Measurements from ENCODE around the gene MTR. TPM values are rescaled to one million over a fixed set of nuclear protein-coding genes. Genes with fewer than 3 reads are reported as not detected.

Gene MTR
- total RNA-seq, 1 experiment from 2014 or later, result 14.2 TPM

DNA sequence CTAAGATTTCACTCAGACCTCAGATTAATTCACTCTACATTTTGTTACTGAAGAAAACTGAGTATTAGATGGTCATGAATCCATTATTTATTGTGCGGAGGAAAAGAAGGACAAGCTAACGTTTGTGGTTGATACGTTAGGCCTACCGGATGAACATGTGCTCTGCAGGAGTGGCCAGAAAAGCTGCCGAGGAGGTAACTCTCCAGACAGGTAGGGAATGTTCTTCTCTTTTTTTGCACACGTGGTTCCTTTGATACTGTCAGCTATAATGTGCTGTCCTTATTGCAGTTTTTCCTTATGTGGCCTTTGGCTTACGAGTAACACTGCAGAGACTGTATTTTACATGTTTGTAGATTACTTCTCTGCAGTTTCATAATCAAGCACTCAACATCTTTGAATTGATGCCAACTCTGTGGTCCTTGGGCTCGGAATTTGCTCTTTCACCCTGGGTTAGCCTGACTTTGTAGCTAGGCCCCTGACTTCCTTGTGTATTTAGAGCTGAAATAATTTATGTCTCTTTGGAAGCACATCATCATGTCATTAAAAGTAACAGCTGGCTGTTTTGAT, 13.6 kb downstream of the MTR start:
- CTCF ChIA-PET, result no interaction called here
- no peaks in the 10 kb centered on the region for H4K20me1 ChIP-seq (ENCODE audit: low read length)
- ATAC-seq, result no peak

DNA sequence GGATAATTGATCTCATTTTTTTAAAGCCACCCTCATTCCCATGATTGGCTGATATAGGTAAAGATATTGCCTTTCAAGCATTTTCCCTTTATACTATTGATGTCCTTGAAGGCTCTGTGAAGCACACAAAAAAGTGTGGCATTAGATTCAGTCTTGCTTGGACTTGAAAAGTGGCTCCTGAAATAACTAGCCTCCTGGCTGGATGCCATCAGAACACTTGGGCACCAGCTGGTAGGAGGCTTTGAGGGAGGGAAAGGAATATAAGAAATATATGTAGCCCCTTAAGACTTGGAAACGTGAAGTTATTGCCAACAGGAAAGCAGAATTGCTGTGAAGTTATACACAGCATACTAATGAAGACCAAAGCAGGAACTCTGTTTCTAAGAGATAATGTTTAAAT, 14.1 kb downstream of the MTR start:
- peaks cover 11% of the 10 kb centered on the region for H3K36me3 ChIP-seq (ENCODE audit: low read depth, low read length)
- ChIA-PET POLR2A (ENCODE audit: unreplicated experiment) (no interaction called here), CTCF (no interaction called here)
- H3K9me2 ChIP-seq (replicated peaks; ENCODE audit: low read length), result no peaks in the 10 kb centered on the region
- no peaks in the 10 kb centered on the region for H3K79me2 ChIP-seq (ENCODE audit: low read length)
- intact Hi-C loops (cut with micrococcal nuclease), result no loop called here
- H3K4me1 ChIP-seq (ENCODE audit: insufficient read depth, low read length), result no peaks in the 10 kb centered on the region
- no peak overlapping the region for H3K27ac ChIP-seq (ENCODE audit: low read length)
- TF ChIP-seq EZH2 (IDR thresholded peaks at IDR 0.05; ENCODE audit: low read length, unreplicated experiment), result no peak
- TF ChIP-seq, protein P1, sequence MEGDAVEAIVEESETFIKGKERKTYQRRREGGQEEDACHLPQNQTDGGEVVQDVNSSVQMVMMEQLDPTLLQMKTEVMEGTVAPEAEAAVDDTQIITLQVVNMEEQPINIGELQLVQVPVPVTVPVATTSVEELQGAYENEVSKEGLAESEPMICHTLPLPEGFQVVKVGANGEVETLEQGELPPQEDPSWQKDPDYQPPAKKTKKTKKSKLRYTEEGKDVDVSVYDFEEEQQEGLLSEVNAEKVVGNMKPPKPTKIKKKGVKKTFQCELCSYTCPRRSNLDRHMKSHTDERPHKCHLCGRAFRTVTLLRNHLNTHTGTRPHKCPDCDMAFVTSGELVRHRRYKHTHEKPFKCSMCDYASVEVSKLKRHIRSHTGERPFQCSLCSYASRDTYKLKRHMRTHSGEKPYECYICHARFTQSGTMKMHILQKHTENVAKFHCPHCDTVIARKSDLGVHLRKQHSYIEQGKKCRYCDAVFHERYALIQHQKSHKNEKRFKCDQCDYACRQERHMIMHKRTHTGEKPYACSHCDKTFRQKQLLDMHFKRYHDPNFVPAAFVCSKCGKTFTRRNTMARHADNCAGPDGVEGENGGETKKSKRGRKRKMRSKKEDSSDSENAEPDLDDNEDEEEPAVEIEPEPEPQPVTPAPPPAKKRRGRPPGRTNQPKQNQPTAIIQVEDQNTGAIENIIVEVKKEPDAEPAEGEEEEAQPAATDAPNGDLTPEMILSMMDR (conservative IDR thresholded peaks at IDR 0.05; ENCODE audit: low read depth, low read length), result no peak
- no peak for TF ChIP-seq EZH2phosphoT487 (IDR thresholded peaks at IDR 0.05; ENCODE audit: borderline replicate concordance, low read length)
- H4K20me1 ChIP-seq (ENCODE audit: low read length), result no peaks in the 10 kb centered on the region
- no peaks in the 10 kb centered on the region for H3K27me3 ChIP-seq (ENCODE audit: low read length)
- DNase-seq, result no peak
- no peak overlapping the region for H3K9ac ChIP-seq (ENCODE audit: low read length)
- no peaks in the 10 kb centered on the region for H3K9me3 ChIP-seq (ENCODE audit: low read length)
- no peak overlapping the region for H3K4me3 ChIP-seq (ENCODE audit: low read length)
- no peak for ATAC-seq
- no TSS peak for BruUV-seq (replicated peaks)
- H2AFZ ChIP-seq (ENCODE audit: low read length), result no peak overlapping the region
- H3F3A ChIP-seq (ENCODE audit: low read length, unreplicated experiment), result no peaks in the 10 kb centered on the region
- H3K4me2 ChIP-seq (ENCODE audit: low read length), result no peak overlapping the region

More for the DNA sequence above, 13.6 kb downstream of the MTR start:
- H3K9ac ChIP-seq (ENCODE audit: low read length), result no peak overlapping the region
- H3K27me3 ChIP-seq (ENCODE audit: low read length), result no peaks in the 10 kb centered on the region
- H2AFZ ChIP-seq (ENCODE audit: low read length), result no peak overlapping the region
- POLR2A ChIA-PET (ENCODE audit: unreplicated experiment), result no interaction called here
- H3K4me3 ChIP-seq (ENCODE audit: low read length), result no peak overlapping the region
- TF ChIP-seq, protein P1 (conservative IDR thresholded peaks at IDR 0.05; ENCODE audit: low read depth, low read length), result no peak
- no peaks in the 10 kb centered on the region for H3K9me3 ChIP-seq (ENCODE audit: low read length)
- no peaks in the 10 kb centered on the region for H3K4me1 ChIP-seq (ENCODE audit: insufficient read depth, low read length)
- no TSS peak for BruUV-seq (replicated peaks)
- no peaks in the 10 kb centered on the region for H3F3A ChIP-seq (ENCODE audit: low read length, unreplicated experiment)
- peaks cover 11% of the 10 kb centered on the region for H3K36me3 ChIP-seq (ENCODE audit: low read depth, low read length)
- DNase-seq, result no peak
- no peak overlapping the region for H3K27ac ChIP-seq (ENCODE audit: low read length)
- no peaks in the 10 kb centered on the region for H3K79me2 ChIP-seq (ENCODE audit: low read length)
- H3K4me2 ChIP-seq (ENCODE audit: low read length), result no peak overlapping the region
- no peaks in the 10 kb centered on the region for H3K9me2 ChIP-seq (replicated peaks; ENCODE audit: low read length)
- intact Hi-C loops (cut with micrococcal nuclease), result no loop called here

DNA sequence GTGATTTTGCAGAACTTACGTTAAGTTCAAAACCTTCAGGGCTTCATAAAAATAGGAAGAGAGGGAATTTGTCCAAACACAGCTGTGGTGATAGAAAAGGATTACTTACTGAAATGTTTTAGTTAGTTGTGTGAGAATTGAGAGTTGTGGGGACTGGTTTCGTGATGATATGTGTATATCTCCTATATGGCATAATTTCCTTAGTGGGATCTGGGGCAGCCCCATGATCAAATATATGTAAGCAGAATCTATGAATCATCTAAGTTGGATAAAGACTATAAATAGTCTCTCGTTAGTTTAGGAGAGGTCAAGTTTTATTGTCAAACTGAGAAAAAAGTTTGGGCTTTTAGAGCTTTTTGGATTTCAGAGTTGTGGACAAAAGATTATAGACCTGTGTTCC, 14.9 kb downstream of the MTR start:
- ChIA-PET CTCF (no interaction called here), POLR2A (ENCODE audit: unreplicated experiment) (no interaction called here)
- no peak overlapping the region for H3K9ac ChIP-seq (ENCODE audit: low read length)
- H3K27ac ChIP-seq (ENCODE audit: low read length), result no peak overlapping the region
- no peaks in the 10 kb centered on the region for H3F3A ChIP-seq (ENCODE audit: low read length, unreplicated experiment)
- no peak overlapping the region for H3K4me2 ChIP-seq (ENCODE audit: low read length)
- no peaks in the 10 kb centered on the region for H3K9me2 ChIP-seq (replicated peaks; ENCODE audit: low read length)
- no peaks in the 10 kb centered on the region for H3K9me3 ChIP-seq (ENCODE audit: low read length)
- H3K27me3 ChIP-seq (ENCODE audit: low read length), result no peaks in the 10 kb centered on the region
- ATAC-seq (no peak), DNase-seq (no peak)
- no peaks in the 10 kb centered on the region for H3K4me1 ChIP-seq (ENCODE audit: insufficient read depth, low read length)
- H4K20me1 ChIP-seq (ENCODE audit: low read length), result no peaks in the 10 kb centered on the region
- intact Hi-C loops (cut with micrococcal nuclease), result no loop called here
- H2AFZ ChIP-seq (ENCODE audit: low read length), result no peak overlapping the region
- no peaks in the 10 kb centered on the region for H3K79me2 ChIP-seq (ENCODE audit: low read length)
- peaks cover 11% of the 10 kb centered on the region for H3K36me3 ChIP-seq (ENCODE audit: low read depth, low read length)
- TF ChIP-seq EZH2 (IDR thresholded peaks at IDR 0.05; ENCODE audit: low read length, unreplicated experiment), result no peak
- TF ChIP-seq, protein P1 (conservative IDR thresholded peaks at IDR 0.05; ENCODE audit: low read depth, low read length), result no peak
- no peak for TF ChIP-seq EZH2phosphoT487 (IDR thresholded peaks at IDR 0.05; ENCODE audit: borderline replicate concordance, low read length)
- H3K4me3 ChIP-seq (ENCODE audit: low read length), result no peak overlapping the region
- BruUV-seq (replicated peaks), result no TSS peak
